ENCODE results near the gene FHIT.

- TF ChIP-seq POLR2A (IDR thresholded peaks at IDR 0.05), result no peak
- TF ChIP-seq, protein P1, sequence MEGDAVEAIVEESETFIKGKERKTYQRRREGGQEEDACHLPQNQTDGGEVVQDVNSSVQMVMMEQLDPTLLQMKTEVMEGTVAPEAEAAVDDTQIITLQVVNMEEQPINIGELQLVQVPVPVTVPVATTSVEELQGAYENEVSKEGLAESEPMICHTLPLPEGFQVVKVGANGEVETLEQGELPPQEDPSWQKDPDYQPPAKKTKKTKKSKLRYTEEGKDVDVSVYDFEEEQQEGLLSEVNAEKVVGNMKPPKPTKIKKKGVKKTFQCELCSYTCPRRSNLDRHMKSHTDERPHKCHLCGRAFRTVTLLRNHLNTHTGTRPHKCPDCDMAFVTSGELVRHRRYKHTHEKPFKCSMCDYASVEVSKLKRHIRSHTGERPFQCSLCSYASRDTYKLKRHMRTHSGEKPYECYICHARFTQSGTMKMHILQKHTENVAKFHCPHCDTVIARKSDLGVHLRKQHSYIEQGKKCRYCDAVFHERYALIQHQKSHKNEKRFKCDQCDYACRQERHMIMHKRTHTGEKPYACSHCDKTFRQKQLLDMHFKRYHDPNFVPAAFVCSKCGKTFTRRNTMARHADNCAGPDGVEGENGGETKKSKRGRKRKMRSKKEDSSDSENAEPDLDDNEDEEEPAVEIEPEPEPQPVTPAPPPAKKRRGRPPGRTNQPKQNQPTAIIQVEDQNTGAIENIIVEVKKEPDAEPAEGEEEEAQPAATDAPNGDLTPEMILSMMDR (IDR thresholded peaks at IDR 0.05), result no peak
These were observed 2.5 kb upstream of the FHIT start for GRCh38 chr3:61253756-61254155.
